Neuronal stem cell (in vitro differentiated cells): ENCODE results near the gene SUSD3.

Experiments used
- DNase-seq: peaks from one replicate; pipeline ENCODE4 v3.0.0-alpha.2; 2013; ENCODE audit warnings: low spot score
- H2AFZ ChIP-seq: one replicate; pipeline ENCODE4 v1.6.1; 2013; ENCODE audit warnings: mild to moderate bottlenecking, low read length, inconsistent platforms
- H2AK5ac ChIP-seq: 2 replicates; pipeline ENCODE4 v1.6.1; 2013; ENCODE audit warnings: low read depth, mild to moderate bottlenecking, inconsistent platforms, low read length, moderate library complexity, mixed read lengths
- H2BK120ac ChIP-seq: 2 replicates; pipeline ENCODE4 v1.6.1; 2013; ENCODE audit warnings: low read depth, mild to moderate bottlenecking, inconsistent platforms, low read length, moderate library complexity, mixed read lengths
- H2BK12ac ChIP-seq: one replicate; pipeline ENCODE4 v1.6.1; 2013; ENCODE audit warnings: low read length, inconsistent platforms
- H2BK15ac ChIP-seq: 2 replicates; pipeline ENCODE4 v1.6.1; 2013; ENCODE audit warnings: mild to moderate bottlenecking, low read length, inconsistent platforms, mixed read lengths
- H2BK5ac ChIP-seq: one replicate; pipeline ENCODE4 v1.6.1; 2013; ENCODE audit warnings: inconsistent platforms, mild to moderate bottlenecking, low read length, moderate library complexity
- H3K14ac ChIP-seq: one replicate; pipeline ENCODE4 v1.6.1; 2013; ENCODE audit warnings: low read length, inconsistent platforms
- H3K18ac ChIP-seq: 2 replicates; pipeline ENCODE4 v1.6.1; 2013; ENCODE audit warnings: low read length, inconsistent platforms
- H3K23ac ChIP-seq: 2 replicates; pipeline ENCODE4 v1.6.1; 2013; ENCODE audit warnings: low read depth, mild to moderate bottlenecking, mixed read lengths, low read length, inconsistent platforms; ENCODE audit not compliant: poor library complexity
- H3K27ac ChIP-seq: replicated peaks from 3 replicates; pipeline ENCODE4 v1.5.1; 2013; ENCODE audit warnings: low read length, inconsistent platforms
- H3K27me3 ChIP-seq, 3 experiments: 2 replicates each; pipeline ENCODE4 v1.6.1; 2013; ENCODE audit warnings: low read length in 3 of 3, mild to moderate bottlenecking in 2 of 3, inconsistent platforms in 1 of 3, low read depth in 1 of 3, mixed read lengths in 1 of 3, moderate library complexity in 1 of 3; ENCODE audit not compliant: control insufficient read depth in 3 of 3, insufficient read depth in 3 of 3
- H3K36me3 ChIP-seq, 2 donors: replicated peaks in 1 of 2; 2 replicates each; pipeline ENCODE4 v1.6.1; 2013; ENCODE audit warnings: low read length in 2 of 2; ENCODE audit not compliant: control insufficient read depth in 2 of 2, insufficient read depth in 2 of 2
- H3K4ac ChIP-seq: 2 replicates; pipeline ENCODE4 v1.6.1; 2013; ENCODE audit warnings: inconsistent platforms, mild to moderate bottlenecking, low read length, moderate library complexity
- H3K4me1 ChIP-seq, 2 donors: 1 replicate in 1 of 2; 2 replicates in 1 of 2; pipeline ENCODE4 v1.6.1; 2013; ENCODE audit warnings: low read length in 2 of 2, low read depth in 1 of 2; ENCODE audit not compliant: control insufficient read depth in 2 of 2, insufficient read depth in 1 of 2
- H3K4me2 ChIP-seq: one replicate; pipeline ENCODE4 v1.6.1; 2013; ENCODE audit warnings: mild to moderate bottlenecking, low read length, inconsistent platforms; ENCODE audit not compliant: insufficient read depth, poor library complexity, severe bottlenecking
- H3K4me3 ChIP-seq, 2 donors: 2 replicates each; pipeline ENCODE4 v1.5.1; 2013; ENCODE audit warnings: low read length in 2 of 2, mild to moderate bottlenecking in 2 of 2, inconsistent platforms in 1 of 2, moderate library complexity in 1 of 2
- H3K79me1 ChIP-seq: one replicate; pipeline ENCODE4 v1.6.1; 2013; ENCODE audit warnings: low read depth, mild to moderate bottlenecking, inconsistent platforms, low read length, moderate library complexity
- H3K9ac ChIP-seq: one replicate; pipeline ENCODE4 v1.6.1; 2013; ENCODE audit warnings: mild to moderate bottlenecking, low read depth, low read length, inconsistent platforms; ENCODE audit not compliant: poor library complexity
- H3K9me3 ChIP-seq, 2 donors: replicated peaks in 1 of 2; 2 replicates each; pipeline versions ENCODE3 to v1.6.1; 2013; ENCODE audit warnings: low read length in 2 of 2, mild to moderate bottlenecking in 2 of 2, inconsistent platforms in 1 of 2, low read depth in 1 of 2, mixed read lengths in 1 of 2, moderate library complexity in 1 of 2; ENCODE audit not compliant: control insufficient read depth in 2 of 2, insufficient read depth in 1 of 2
- H4K8ac ChIP-seq: one replicate; pipeline ENCODE4 v1.6.1; 2013; ENCODE audit warnings: low read depth, mild to moderate bottlenecking, inconsistent platforms, low read length, moderate library complexity
- H4K91ac ChIP-seq: one replicate; pipeline ENCODE4 v1.6.1; 2013; ENCODE audit warnings: low read length, low read depth, mild to moderate bottlenecking, inconsistent platforms; ENCODE audit not compliant: poor library complexity
- WGBS, 2 donors: extraction: QIAGEN DNeasy Blood & Tissue Kit; methylation state at CpG; one replicate each; pipeline ENCODE4 v1.1.7; 2013; ENCODE audit warnings: missing lambda C conversion rate in 2 of 2, mixed read lengths in 1 of 2; ENCODE audit not compliant: insufficient read length in 2 of 2, insufficient replicate concordance in 1 of 2; ENCODE audit errors: extremely low coverage in 2 of 2; 5-methylcytosine and 5-hydroxymethylcytosine counted together

The SUSD3 gene

DNA sequence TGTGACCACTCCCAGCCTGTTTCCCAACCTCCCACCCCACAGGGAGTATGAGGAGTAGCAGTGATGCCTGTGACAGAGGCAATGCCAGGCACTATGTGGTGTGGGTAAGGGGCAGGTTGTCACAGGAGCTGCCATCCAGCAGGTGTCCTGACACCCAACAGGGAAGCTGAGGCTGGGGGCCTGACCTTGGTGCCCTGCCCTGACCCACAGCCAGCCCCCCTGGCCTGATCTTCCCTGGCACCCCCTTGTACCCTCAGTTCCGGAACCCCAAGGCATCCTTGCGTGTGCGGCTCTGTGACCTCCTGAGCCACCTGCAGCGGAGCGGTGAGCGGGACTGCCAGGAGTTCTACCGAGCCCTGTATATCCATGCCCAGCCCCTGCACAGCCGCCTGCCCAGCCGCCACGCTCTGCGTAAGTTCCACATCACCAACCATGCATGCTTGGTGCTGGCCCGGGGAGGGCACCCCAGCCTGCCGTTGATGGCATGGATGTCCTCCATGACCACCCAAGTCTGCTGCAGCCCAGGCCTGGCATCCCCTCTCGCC is 51.9 kb downstream of the SUSD3 start:
- no CpG with 5 or more reads among the region's 14 CpGs for WGBS, 2 donors

DNA sequence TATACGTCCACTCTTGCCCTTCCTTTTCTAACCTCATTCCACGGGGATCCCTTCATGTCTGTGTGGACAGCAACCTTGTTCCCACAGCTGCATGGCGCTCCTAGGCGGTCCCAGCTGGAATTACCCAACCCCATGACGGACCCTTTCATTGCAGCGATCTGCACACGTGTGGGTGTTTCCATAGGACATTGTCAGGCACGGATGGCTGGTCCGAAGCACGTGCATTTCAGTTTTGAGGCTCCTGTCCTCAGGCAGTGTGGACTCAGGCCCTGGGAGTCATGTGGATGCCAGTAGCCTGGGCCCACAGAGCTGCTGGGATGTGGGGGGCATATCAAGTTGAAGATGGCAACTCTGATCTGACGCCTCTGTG is 52.5 kb downstream of the SUSD3 start:
- H2BK5ac ChIP-seq: peak overlapping the region; percentile 66
- H4K91ac ChIP-seq: no peak overlapping the region
- H3K4me3 ChIP-seq: no peak overlapping the region
- DNase-seq: no peak
- H2BK15ac ChIP-seq: no peak overlapping the region
- no peak overlapping the region for H2BK120ac ChIP-seq
- H3K27me3 ChIP-seq: no peaks in the 10 kb centered on the region
- H2AFZ ChIP-seq: no peak overlapping the region
- no peak overlapping the region for H4K8ac ChIP-seq
- peaks cover 0 to under 1% of the 10 kb centered on the region in 2 donors for H3K4me1 ChIP-seq
- no peaks in the 10 kb centered on the region for H3K9me3 ChIP-seq
- no peak overlapping the region for H3K4me2 ChIP-seq
- no CpG with 5 or more reads among the region's 11 CpGs for WGBS, 2 donors
- no peak overlapping the region for H2AK5ac ChIP-seq
- H3K4ac ChIP-seq: no peak overlapping the region
- H3K9ac ChIP-seq: peak overlapping the region; percentile 60
- peak overlapping the region; percentile 65 for H3K23ac ChIP-seq
- H2BK12ac ChIP-seq: no peak overlapping the region
- no peak overlapping the region for H3K27ac ChIP-seq
- no peak overlapping the region for H3K18ac ChIP-seq
- peaks cover 2% of the 10 kb centered on the region for H3K79me1 ChIP-seq
- peaks cover 0 to 5% of the 10 kb centered on the region in 2 donors for H3K36me3 ChIP-seq
- H3K14ac ChIP-seq: no peak overlapping the region

More for the DNA sequence above, 51.9 kb downstream of the SUSD3 start:
- Histone ChIP-seq H2AK5ac (peak overlapping the region; percentile 56), H3K23ac (peak overlapping the region; percentile 95), H3K9ac (no peak overlapping the region), H3K79me1 (peaks cover 2% of the 10 kb centered on the region), H4K8ac (peak overlapping the region; percentile 43), H2BK120ac (no peak overlapping the region), H3K4me2 (no peak overlapping the region), H3K4me1 (no peaks in the 10 kb centered on the region), H2BK5ac (no peak overlapping the region), H3K9me3 (no peaks in the 10 kb centered on the region), H3K36me3 (peaks cover 0 to 5% of the 10 kb centered on the region in 2 donors), H3K4me3 (no peak overlapping the region), H3K27ac (no peak overlapping the region), H2AFZ (no peak overlapping the region), H2BK12ac (peak overlapping the region; percentile 58), H3K18ac (no peak overlapping the region), H2BK15ac (no peak overlapping the region), H4K91ac (no peak overlapping the region), H3K14ac (peak overlapping the region; percentile 21), H3K27me3 (no peaks in the 10 kb centered on the region), H3K4ac (no peak overlapping the region)
- no peak for DNase-seq

DNA sequence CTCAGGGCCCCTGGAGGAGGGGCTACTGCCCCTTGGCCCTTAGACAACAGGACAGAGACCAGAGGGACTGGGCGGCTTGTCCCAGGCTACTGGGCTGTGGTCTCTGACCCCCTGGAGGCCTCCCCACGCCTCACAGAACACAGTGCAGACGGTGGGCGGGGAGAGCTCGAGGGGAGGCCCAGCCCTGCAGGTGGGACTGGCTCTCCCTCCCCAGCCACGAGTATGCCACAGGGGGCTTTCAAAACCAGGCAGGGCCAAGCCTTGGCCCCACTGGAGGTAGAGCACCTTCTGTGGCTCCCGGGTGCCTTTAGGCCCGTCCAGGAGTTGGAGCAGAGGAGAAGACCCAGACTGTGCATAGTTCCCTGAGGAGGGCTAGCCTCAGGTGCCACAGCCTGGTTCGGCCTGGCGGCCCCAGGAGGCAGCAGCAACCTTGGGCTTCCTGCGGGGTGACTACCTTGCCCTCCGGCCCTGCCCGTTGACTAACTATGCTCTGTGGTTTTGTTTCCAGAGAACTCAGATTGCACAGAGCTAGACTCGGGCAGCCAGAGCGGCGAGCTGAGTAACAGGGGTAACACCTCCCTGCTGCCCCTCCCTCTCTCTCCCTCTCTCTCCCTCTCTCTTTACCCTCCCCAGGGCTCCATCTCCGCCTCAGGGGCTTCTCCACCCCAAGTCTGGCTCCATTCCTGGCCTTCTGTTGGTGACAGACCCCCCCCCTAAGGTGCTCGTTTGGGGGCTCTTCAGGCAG is 53.0 kb downstream of the SUSD3 start:
- H3K4me1 ChIP-seq: peaks cover 0 to 5% of the 10 kb centered on the region in 2 donors
- H3K27ac ChIP-seq: no peak overlapping the region
- no peak overlapping the region for H2AK5ac ChIP-seq
- no peak overlapping the region for H2BK15ac ChIP-seq
- no peak overlapping the region for H2AFZ ChIP-seq
- H3K4me3 ChIP-seq: no peak overlapping the region
- H2BK120ac ChIP-seq: no peak overlapping the region
- no peak overlapping the region for H3K4me2 ChIP-seq
- H3K23ac ChIP-seq: peak overlapping the region; percentile 85
- H3K9ac ChIP-seq: peak overlapping the region; percentile 60
- WGBS, 2 donors: no CpG with 5 or more reads among the region's 18 CpGs
- H3K9me3 ChIP-seq: no peaks in the 10 kb centered on the region
- no peaks in the 10 kb centered on the region for H3K27me3 ChIP-seq
- DNase-seq: no peak
- H3K18ac ChIP-seq: no peak overlapping the region
- H3K14ac ChIP-seq: no peak overlapping the region
- H3K79me1 ChIP-seq: peaks cover 2% of the 10 kb centered on the region
- H3K4ac ChIP-seq: peak overlapping the region; percentile 76
- H4K8ac ChIP-seq: no peak overlapping the region
- peak overlapping the region; percentile 66 for H2BK5ac ChIP-seq
- peaks cover 0 to 5% of the 10 kb centered on the region in 2 donors for H3K36me3 ChIP-seq
- H2BK12ac ChIP-seq: peak overlapping the region; percentile 41
- no peak overlapping the region for H4K91ac ChIP-seq

- Histone ChIP-seq H3K18ac (peak overlapping the region; percentile 28), H2BK12ac (peak overlapping the region; percentile 22)
These were observed 53.8 kb downstream of the SUSD3 start for GRCh38 chr9:93112116-93112863.

More at GRCh38 chr9:93112116-93112863, 53.8 kb downstream of the SUSD3 start:
- Histone ChIP-seq H3K4me1 (peaks cover 0 to 5% of the 10 kb centered on the region in 2 donors), H2BK5ac (peak overlapping the region; percentile 39), H2AFZ (no peak overlapping the region), H3K9me3 (no peaks in the 10 kb centered on the region), H3K23ac (peak overlapping the region; percentile 85), H3K27ac (no peak overlapping the region), H2BK15ac (no peak overlapping the region), H4K8ac (no peak overlapping the region), H2BK120ac (peak overlapping the region; percentile 41), H3K4me2 (no peak overlapping the region), H4K91ac (no peak overlapping the region), H3K14ac (no peak overlapping the region), H3K27me3 (no peaks in the 10 kb centered on the region), H3K36me3 (peaks cover 0 to 5% of the 10 kb centered on the region in 2 donors), H3K9ac (peak overlapping the region; percentile 44), H2AK5ac (peak overlapping the region; percentile 28), H3K79me1 (peaks cover 2% of the 10 kb centered on the region), H3K4ac (no peak overlapping the region), H3K4me3 (no peak overlapping the region)
- WGBS, 2 donors: no CpG with 5 or more reads among the region's 15 CpGs
- DNase-seq: no peak
